HG03139 (cell line): ENCODE measurements around the gene KLF18.
"Not testable (repeated sequence)": the region's sequence is repeated elsewhere in the genome, so short reads cannot be mapped to it uniquely, and the experiment has no call there.

Source experiments
- ATAC-seq: cut with Tn5 transposase; IDR thresholded peaks from one replicate; pipeline ENCODE4 v1.9.1; 2021; ENCODE audit not compliant: unreplicated experiment

KLF18 gene

GRCh38 chr1:44120398-44120949 lies 21.0 kb downstream of the KLF18 start:
- ATAC-seq: no peak

DNA sequence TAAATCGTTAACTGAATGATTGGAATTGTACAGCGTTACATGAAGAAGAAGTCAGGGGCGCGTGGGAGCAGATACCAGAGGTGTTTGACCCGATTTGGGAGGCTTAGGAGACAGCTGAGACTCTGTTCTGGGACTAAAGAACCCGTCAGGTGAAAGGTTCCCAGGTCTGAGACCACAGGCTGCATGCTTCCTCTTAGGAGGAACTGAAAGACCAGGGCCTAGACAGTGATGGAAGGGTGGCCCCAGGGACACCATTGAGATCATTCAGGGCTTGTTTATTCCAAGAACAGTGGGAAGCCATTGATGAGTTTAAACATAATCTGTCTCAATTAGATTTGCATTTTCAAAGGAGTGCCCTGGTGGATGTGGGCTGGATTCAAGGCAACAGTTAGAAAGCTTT lies 21.9 kb downstream of the KLF18 start:
- no peak for ATAC-seq

DNA sequence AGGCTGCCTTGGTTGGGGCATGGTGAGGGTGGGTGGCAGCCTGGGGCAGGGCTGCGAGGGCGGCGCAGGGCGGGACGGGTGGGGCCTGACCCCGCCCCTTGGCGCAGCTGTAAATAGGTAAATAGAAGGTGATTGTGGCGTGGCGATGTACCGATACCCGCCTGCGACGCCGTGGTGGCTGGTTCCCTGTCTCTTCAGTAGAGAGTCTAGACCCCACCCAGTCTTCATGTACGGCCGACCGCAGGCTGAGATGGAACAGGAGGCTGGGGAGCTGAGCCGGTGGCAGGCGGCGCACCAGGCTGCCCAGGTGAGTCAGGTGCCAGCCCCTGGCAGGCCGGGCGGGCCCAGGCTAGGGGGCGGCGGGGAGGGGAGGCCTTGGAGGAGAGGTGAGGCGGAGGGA lies 22.7 kb downstream of the KLF18 start, which contains the start of gene KLF17:
KLF17 (plus strand) TSS at position 140 of the 400 bp plus-strand sequence; CDS start at position 227, 87 bp downstream.
- no peak for ATAC-seq

- ATAC-seq: not testable (repeated sequence)
These were observed 24.2 kb downstream of the KLF18 start for GRCh38 chr1:44117272-44117671.

GRCh38 chr1:44114098-44114497 lies 27.3 kb downstream of the KLF18 start:
- ATAC-seq: no peak

DNA sequence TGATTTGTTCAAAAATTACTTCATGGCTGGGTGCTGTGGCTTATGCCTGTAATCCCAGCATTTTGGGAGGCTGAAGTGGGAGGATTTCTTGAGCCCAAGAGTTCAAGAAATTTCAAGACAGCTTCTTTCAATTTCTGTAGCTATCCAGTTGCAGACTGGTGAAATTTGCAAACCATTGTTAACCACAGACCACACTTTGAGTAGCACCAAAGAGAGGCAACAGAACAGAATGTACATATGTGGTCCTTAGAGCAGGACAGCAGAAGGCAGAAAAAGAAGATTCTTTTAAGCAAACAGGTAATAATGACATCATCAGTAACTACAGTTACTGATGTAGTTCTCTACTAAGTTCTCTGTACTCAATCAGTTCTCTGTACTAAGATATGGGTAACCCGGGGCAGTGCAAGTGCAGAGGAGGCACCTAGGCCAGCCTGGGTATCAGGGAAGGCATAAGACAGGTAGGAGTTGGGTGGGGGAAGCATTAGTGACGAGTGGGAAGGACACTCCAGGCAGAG lies 28.3 kb downstream of the KLF18 start:
- no peak for ATAC-seq

DNA sequence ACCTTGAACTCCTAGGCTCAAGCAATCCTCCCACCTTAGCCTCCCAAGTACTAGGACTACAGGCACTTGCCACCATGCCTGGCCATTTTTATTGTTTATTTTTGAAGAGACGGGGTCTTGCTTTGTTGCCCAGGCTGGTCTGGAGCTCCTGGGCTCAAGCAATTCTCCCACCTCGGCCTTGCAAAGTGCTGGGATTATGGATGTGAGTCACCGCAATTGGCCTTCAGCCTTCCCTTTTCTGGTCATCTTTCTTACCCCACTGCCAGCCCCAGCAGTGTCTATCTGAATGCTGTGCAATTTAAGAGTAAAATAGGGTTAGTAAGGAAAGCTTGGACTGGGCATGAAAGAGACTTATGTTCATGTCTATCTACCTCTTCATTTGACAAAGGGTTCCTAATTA lies 28.9 kb downstream of the KLF18 start:
- no peak for ATAC-seq

DNA sequence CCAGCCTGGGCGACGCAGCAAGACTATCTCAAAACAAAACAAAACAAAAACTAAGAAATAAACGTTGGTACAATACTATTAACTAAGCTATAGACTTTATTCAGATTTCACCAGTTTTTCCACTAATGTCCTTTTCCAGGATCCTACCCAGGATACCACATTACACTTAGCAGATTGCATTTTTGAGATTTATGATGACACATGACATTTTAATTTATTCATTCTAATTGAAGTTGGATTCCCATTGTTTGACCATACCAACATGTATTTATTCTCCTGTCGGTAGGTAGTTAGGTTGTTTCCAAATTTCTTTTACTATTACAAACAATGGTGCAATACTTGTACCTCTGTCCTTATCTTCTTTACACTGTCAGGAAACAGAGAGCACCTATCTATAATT lies 29.6 kb downstream of the KLF18 start:
- no peak for ATAC-seq

GRCh38 chr1:44110916-44111315 lies 30.5 kb downstream of the KLF18 start:
- ATAC-seq: no peak

DNA sequence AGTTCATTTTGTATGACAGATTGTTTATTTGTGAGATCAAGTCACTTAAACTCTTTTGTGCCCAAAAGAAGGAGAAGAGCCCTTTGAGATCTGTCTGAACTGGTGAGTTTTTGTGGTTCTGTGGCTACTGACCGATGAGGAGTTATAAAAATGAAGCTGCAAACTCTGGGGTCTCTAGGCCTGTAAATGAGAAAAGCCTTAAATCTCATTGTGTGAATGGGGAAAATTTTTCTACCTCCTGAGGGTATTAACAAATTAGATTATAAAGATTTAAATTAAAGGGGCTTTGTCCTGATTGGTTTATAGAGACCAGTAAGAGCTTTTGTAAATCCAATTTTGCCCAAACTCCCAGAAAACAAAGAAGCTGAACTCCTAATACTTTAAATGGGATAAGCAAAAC lies 32.5 kb downstream of the KLF18 start:
- no peak for ATAC-seq

- no peak for ATAC-seq
These were observed 33.2 kb downstream of the KLF18 start for GRCh38 chr1:44108241-44108640.

- ATAC-seq: no peak
These were observed 35.6 kb downstream of the KLF18 start for GRCh38 chr1:44105810-44106209.

- no peak for ATAC-seq
These were observed 37.9 kb downstream of the KLF18 start for GRCh38 chr1:44103270-44104131.

DNA sequence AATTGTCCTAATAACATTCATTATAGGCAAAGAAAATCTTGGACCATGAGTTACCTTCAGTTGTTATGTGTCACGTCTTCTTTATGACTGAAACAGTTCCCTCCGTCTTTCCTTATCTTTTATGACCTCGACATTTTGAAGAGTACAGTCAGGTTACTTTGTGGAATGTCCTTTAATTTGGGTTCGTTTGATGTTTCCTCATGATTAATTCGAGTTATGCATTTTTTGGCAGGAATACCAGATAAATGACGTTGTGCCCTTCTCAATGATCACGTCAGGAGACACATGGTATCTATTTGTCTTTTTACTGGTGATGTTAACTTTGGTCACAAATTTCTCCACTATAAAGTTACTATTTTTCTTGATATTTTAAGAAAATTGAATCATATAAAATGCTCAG lies 40.1 kb downstream of the KLF18 start:
- ATAC-seq: no peak

- ATAC-seq: no peak
These were observed 41.1 kb downstream of the KLF18 start for GRCh38 chr1:44100183-44100868.

DNA sequence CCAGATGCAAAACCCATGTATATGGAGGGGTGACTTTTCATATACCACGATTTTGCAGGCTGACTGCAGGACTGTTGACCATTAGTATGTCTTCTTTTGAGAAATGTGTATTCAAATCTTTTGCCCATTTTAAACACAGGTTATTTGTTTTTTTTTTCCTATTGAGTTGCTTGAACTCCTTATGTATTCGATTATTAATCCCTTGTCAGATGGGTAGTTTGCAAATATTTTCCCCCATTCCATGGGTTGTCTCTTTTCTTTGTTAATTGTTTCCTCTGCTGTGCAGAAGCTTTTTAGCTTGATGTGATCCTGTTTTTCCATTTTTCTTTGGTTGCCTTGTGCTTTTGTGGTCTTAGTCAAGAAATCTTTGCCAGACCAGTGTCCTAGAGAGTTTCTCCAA lies 47.4 kb downstream of the KLF18 start:
- no peak for ATAC-seq

DNA sequence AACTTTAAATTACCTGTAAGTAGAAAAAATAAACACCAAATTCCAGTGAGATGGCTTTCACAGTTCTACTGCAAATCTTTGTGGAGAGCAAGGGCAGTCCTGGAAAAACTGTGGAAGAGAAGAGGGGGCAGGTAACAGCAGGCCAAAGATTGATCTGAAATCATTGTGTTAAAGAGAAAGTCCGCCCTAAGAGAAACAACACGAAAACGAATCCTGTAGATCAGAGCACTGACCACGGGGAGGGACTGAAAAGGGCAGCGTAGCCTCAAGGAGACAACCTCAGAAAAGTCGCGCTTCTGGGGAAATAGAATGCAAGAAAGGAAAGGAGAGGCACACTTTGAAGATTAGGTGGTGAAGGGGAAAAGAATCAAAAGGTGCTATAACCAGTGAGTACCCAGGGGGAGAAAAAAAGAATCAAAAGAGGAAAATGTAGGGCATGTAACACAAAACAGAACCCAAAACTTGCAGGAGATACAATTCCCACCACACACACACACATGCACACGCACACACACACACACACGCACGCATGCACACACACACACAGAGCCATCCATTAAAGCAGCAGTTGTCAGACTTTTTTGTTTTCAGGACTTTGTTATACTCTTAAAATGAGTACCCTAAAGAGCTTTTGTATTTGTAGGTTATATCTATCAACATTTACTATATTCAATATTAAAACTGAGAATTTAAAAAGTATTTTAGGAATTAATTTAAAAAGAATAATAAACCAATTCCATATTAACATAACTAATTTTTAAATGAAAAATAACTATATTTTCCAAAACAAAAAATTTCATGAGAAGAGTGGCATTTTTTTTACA lies 50.8 kb downstream of the KLF18 start:
- no peak for ATAC-seq

DNA sequence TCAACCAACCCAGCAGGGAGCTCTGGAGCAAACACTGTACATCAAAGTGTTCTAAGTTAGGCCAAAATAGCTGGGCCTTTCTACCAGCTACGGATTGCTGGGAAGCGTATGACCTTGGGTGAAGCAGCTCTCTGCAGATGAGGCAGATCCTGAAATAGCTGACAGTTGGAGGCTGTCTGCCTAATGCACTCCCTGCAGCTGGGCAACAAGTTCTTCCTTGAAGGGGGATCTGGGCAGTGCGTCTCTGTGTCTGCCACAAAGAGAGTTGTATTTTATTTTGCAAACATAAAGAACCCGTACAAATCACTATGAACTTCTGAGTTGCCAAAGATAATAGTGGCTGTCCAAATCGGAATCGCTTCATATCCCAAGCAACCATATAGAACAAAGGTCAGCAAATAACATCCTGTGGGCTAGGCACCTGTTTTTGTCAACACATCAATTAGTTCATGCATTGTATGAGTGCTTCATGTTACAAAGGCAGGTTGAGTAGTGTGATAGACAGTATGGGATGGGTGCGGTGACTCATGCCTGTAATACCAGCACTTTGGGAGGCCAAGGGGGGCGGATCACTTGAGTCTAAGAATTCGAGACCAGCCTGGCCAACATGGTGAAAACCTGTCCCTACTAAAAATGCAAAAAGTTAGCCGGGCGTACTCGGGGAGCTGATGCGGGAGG lies 51.9 kb downstream of the KLF18 start:
- ATAC-seq: no peak
